GM12878 (cell line): ENCODE results near the gene ATG9A. TPM values are rescaled to one million over a fixed set of nuclear protein-coding genes. Genes with fewer than 3 reads are reported as not detected.

Source experiments
- ATAC-seq: fragments of 200-7000 bp; cut with Tn5 transposase; 3 replicates; pipeline ENCODE4 v1.9.1; 2020; ENCODE audit warnings: mild to moderate bottlenecking, moderate library complexity
- BruUV-seq: library from RNA; stranded (reverse); fragments of 400-500 nt; replicated peaks from 2 replicates; lab custom pipeline; 2021; lab: Mats Ljungman, UMichigan
- CTCF ChIA-PET: fragments of 300-600 bp; sonication (Branson Sonifier 250); formaldehyde crosslinking; extraction: SDS; loops from one replicate; lab custom pipeline; 2021; ENCODE audit warnings: inconsistent platforms; lab: Yijun Ruan, JAX
- POLR2A ChIA-PET: fragments of 350-600 bp; formaldehyde crosslinking; extraction: SDS; loops from one replicate; lab custom pipeline; 2021; ENCODE audit warnings: inconsistent platforms; lab: Charles Lee
- RAD21 ChIA-PET: fragments of 300-600 bp; sonication (Branson Sonifier 250); formaldehyde crosslinking; loops from one replicate; lab custom pipeline; 2023; ENCODE audit warnings: antibody characterized with exemption; ENCODE audit not compliant: unreplicated experiment; lab: Charles Lee
- SMC1A ChIA-PET: fragments of 300-600 bp; sonication (Branson Sonifier 250); formaldehyde crosslinking; loops from one replicate; lab custom pipeline; 2023; ENCODE audit not compliant: unreplicated experiment, uncharacterized antibody; lab: Charles Lee
- DNase-seq: peaks from one replicate; pipeline ENCODE4 v3.0.0-alpha.2; 2011; ENCODE audit warnings: low read depth, low spot score
- FAIRE-seq: peaks from 3 replicates; lab custom pipeline; 2011; peaks lifted over from hg19 to GRCh38; lab: Jason Lieb, UNC
- H2AFZ ChIP-seq: 2 replicates; pipeline ENCODE4 v1.6.0; 2011; ENCODE audit warnings: low read depth, low read length, control low read depth; ENCODE audit not compliant: control insufficient read depth
- H3K27ac ChIP-seq: 2 replicates; pipeline ENCODE4 v1.5.1; 2011; ENCODE audit warnings: control low read depth; ENCODE audit not compliant: control insufficient read depth, insufficient read depth
- H3K27me3 ChIP-seq, 2 experiments: replicated peaks in 1 of 2; 2 replicates each; pipeline versions ENCODE4 v1.6.0 to v1.6.1; 2011; ENCODE audit warnings: low read length in 1 of 2; ENCODE audit not compliant: control insufficient read depth in 2 of 2, insufficient read depth in 2 of 2
- H3K36me3 ChIP-seq, 2 experiments: 2 replicates each; pipeline ENCODE4 v1.5.1; 2011; ENCODE audit warnings: low read length in 1 of 2; ENCODE audit not compliant: control insufficient read depth in 2 of 2, insufficient read depth in 2 of 2
- H3K4me1 ChIP-seq: 2 replicates; pipeline ENCODE4 v1.6.1; 2011; ENCODE audit warnings: mild to moderate bottlenecking, low read length, moderate library complexity, mixed read lengths; ENCODE audit not compliant: control insufficient read depth, insufficient read depth
- H3K4me2 ChIP-seq: 2 replicates; pipeline ENCODE4 v1.6.0; 2011; ENCODE audit warnings: control low read depth; ENCODE audit not compliant: control insufficient read depth, insufficient read depth
- H3K4me3 ChIP-seq: fragments of 200-600 bp; sonication (generic); 2 replicates; pipeline ENCODE4 v1.5.1; 2016
- H3K79me2 ChIP-seq: 2 replicates; pipeline ENCODE4 v1.6.0; 2011; ENCODE audit warnings: low read length; ENCODE audit not compliant: control insufficient read depth, insufficient read depth
- H3K9ac ChIP-seq: 2 replicates; pipeline ENCODE4 v1.8.0; 2011; ENCODE audit warnings: low read length, control low read depth, mixed read lengths; ENCODE audit not compliant: control insufficient read depth, insufficient read depth
- H3K9me3 ChIP-seq: replicated peaks from 3 replicates; pipeline ENCODE4 v1.5.1; 2011; ENCODE audit warnings: mild to moderate bottlenecking, low read length; ENCODE audit not compliant: control insufficient read depth, insufficient read depth
- H4K20me1 ChIP-seq: 2 replicates; pipeline ENCODE4 v1.6.0; 2011; ENCODE audit not compliant: control insufficient read depth, insufficient read depth
- ATF7 ChIP-seq: fragments of 450-650 bp; IDR thresholded peaks from 2 replicates; pipeline ENCODE4 v1.6.1; 2016; ENCODE audit warnings: low read depth, mild to moderate bottlenecking
- FOXK2 ChIP-seq: fragments of 450-650 bp; IDR thresholded peaks from 2 replicates; pipeline ENCODE4 v1.6.1; 2017; ENCODE audit warnings: mild to moderate bottlenecking, moderate library complexity
- IKZF1 ChIP-seq: fragments of 450-650 bp; conservative IDR thresholded peaks from 2 replicates; pipeline ENCODE4 v1.6.1; 2017; ENCODE audit warnings: antibody characterized with exemption, mild to moderate bottlenecking
- IKZF2 ChIP-seq, 2 experiments: fragments of 450-650 bp; IDR thresholded peaks; 2 replicates each; pipeline ENCODE4 v1.6.1; 2017; ENCODE audit warnings: mild to moderate bottlenecking in 2 of 2, moderate library complexity in 2 of 2
- NFYB ChIP-seq: IDR thresholded peaks from 2 replicates; pipeline ENCODE4 v1.6.1; 2011; ENCODE audit warnings: low read depth, mild to moderate bottlenecking, low read length, improper control_type of control experiment, moderate library complexity; ENCODE audit not compliant: insufficient read depth
- PAX8 ChIP-seq: fragments of 450-650 bp; IDR thresholded peaks from 2 replicates; pipeline ENCODE4 v1.6.1; 2017; ENCODE audit warnings: mild to moderate bottlenecking, moderate library complexity
- POLR2AphosphoS5 ChIP-seq: IDR thresholded peaks from 2 replicates; pipeline ENCODE4 v1.6.1; 2011; ENCODE audit warnings: mild to moderate bottlenecking, low read length, inconsistent platforms
- POU2F2 ChIP-seq: IDR thresholded peaks from 3 replicates; pipeline ENCODE4 v1.6.1; 2011; ENCODE audit warnings: low read depth, mild to moderate bottlenecking, low read length, borderline replicate concordance
- RCOR1 ChIP-seq: conservative IDR thresholded peaks from 2 replicates; pipeline ENCODE4 v1.6.1; 2012; ENCODE audit warnings: low read depth, low read length, improper control_type of control experiment
- SIX5 ChIP-seq: IDR thresholded peaks from 2 replicates; pipeline ENCODE4 v1.6.1; 2011; ENCODE audit warnings: mild to moderate bottlenecking, low read depth, low read length, moderate library complexity; ENCODE audit not compliant: severe bottlenecking
- SPI1 ChIP-seq: IDR thresholded peaks from 2 replicates; pipeline ENCODE4 v1.6.1; 2011; ENCODE audit warnings: low read depth, mild to moderate bottlenecking, low read length, moderate library complexity, borderline replicate concordance; ENCODE audit not compliant: insufficient read depth
- TCF3 ChIP-seq: IDR thresholded peaks from 2 replicates; pipeline ENCODE4 v1.6.1; 2012; ENCODE audit warnings: low read depth, mild to moderate bottlenecking, low read length, borderline replicate concordance; ENCODE audit not compliant: insufficient read depth
- WGBS: methylation state at CpG from one replicate; pipeline ENCODE4 v1.1.6; 2016; ENCODE audit warnings: low lambda C conversion rate; ENCODE audit not compliant: insufficient replicate concordance, insufficient coverage; ENCODE audit errors: missing lambda C conversion rate; 5-methylcytosine and 5-hydroxymethylcytosine counted together
- in situ Hi-C: fragments of 300-500 bp; cut with MboI; formaldehyde crosslinking; loops from 9 replicates; pipeline ENCODE4 v1.14.3; 2018; ENCODE audit warnings: mixed read lengths
- intact Hi-C: fragments of 100-400 bp; cut with micrococcal nuclease; formaldehyde crosslinking; loops from one replicate; pipeline ENCODE4 v1.14.2; 2022; ENCODE audit not compliant: unreplicated experiment
- polyA plus RNA-seq, 11 experiments: library from polyadenylated mRNA; depleted of rRNA in 4 of 11; unstranded in 6 of 11; stranded (reverse) in 5 of 11; fragments of >200 nt; fragmentation: Nextera tagmentation in 4 of 11; fragmentation: Illumina TruSeq in 1 of 11; extraction: Ambion mirVana in 4 of 11; extraction: Trizol in 1 of 11; gene quantifications; 1 replicate in 1 of 11; 2 replicates in 10 of 11; pipeline versions ENCODE4 v1.2.1 to v1.2.3, GENCODE V29; 2011 to 2016; ENCODE audit warnings: inconsistent platforms in 2 of 11, missing spikeins in 2 of 11, low read depth in 1 of 11
- total RNA-seq, 4 experiments: library from RNA; depleted of rRNA in 3 of 4; stranded (reverse); fragments of >200 nt in 3 of 4; fragmentation: Illumina TruSeq in 1 of 4; extraction: Trizol in 1 of 4; gene quantifications; 2 replicates each; pipeline versions ENCODE4 v1.2.1 to v1.2.3, GENCODE V29; 2013 to 2021
- TF ChIP-seq, protein P1 (sequence below): fragments of 450-650 bp; IDR thresholded peaks from 2 replicates; pipeline ENCODE4 v1.6.1; 2016; ENCODE audit warnings: mild to moderate bottlenecking, moderate library complexity, borderline replicate concordance
- TF ChIP-seq, protein P2 (sequence below): IDR thresholded peaks from 2 replicates; pipeline ENCODE4 v1.6.1; 2012; ENCODE audit warnings: low read depth, low read length, improper control_type of control experiment
- TF ChIP-seq, protein P3 (sequence below): fragments of 450-650 bp; IDR thresholded peaks from 2 replicates; pipeline ENCODE4 v1.6.1; 2018; ENCODE audit warnings: mild to moderate bottlenecking, low read depth, moderate library complexity; ENCODE audit not compliant: partially characterized antibody

The ATG9A gene
- total and polyA plus RNA-seq, 10 of the 15 experiments (the other 5 are each of a cell fraction or from before 2014, with no cell fraction given), result 0.16 to 37.5 (median 14.6) TPM; not detected in 1

DNA sequence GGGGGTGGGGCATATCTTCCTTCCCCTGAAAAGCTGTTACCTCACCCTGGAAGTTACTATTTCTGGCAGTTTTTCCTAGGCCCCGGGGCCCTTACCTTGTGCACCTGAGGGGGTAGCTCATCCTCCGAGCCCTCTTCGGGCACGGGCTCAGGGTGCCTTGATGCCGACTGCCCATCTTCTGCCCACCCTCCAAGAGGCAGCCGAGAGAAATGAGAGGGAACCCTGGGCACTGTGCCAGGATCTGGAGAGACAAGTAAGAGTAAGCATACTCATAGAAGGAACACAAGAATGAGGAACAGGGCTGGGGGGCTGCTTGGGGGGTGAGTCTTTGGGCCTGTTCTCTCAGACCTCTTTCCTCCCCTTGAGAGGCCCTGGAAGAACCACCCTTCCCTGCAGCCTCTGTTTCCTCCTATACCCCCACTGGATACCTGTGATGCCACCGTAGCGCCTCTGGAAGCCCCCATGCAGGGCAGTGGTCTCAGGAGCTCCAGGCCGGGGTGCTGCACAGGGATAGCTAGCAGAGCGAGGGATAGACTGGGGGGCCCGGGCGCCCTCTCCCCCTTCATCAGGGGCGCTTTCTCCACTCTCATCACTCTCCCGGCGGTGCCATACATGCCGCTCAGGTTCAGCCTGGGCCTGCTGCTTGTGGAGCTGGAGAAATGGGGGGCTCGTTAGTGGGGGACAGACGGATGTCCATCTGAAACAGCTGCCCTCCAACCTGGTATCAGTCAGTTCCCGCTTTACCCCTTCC is 8.6 kb downstream of the ATG9A start:
- no peaks in the 10 kb centered on the region for H3K27me3 ChIP-seq
- WGBS, result 95% methylated on average over 19 of the region's 19 CpGs
- intact Hi-C loops, result no loop called here
- H3K36me3 ChIP-seq, result peaks cover 14 to 30% of the 10 kb centered on the region in 2 experiments
- no peak for FAIRE-seq
- H3K4me3 ChIP-seq, result no peak overlapping the region
- peaks cover 14% of the 10 kb centered on the region for H3K79me2 ChIP-seq
- no peak for DNase-seq
- SMC1A ChIA-PET, result interaction anchor here (1.1 kb wide), 1 partner anchor 11 kb away, joined by 3 read pairs; no protein-coding TSS in a partner anchor
- POLR2A ChIA-PET, result interaction anchor here (0.7 kb wide), 1 partner anchor 8 kb away, joined by 4 read pairs; no protein-coding TSS in a partner anchor
- ATAC-seq, result no peak
- H3K27ac ChIP-seq, result no peak overlapping the region
- H4K20me1 ChIP-seq, result no peaks in the 10 kb centered on the region; the same call in 1 of the 2 replicates
- H3K9me3 ChIP-seq, result no peaks in the 10 kb centered on the region
- no peak for TF ChIP-seq POLR2AphosphoS5
- no peak for TF ChIP-seq NFYB
- TF ChIP-seq, protein P1, sequence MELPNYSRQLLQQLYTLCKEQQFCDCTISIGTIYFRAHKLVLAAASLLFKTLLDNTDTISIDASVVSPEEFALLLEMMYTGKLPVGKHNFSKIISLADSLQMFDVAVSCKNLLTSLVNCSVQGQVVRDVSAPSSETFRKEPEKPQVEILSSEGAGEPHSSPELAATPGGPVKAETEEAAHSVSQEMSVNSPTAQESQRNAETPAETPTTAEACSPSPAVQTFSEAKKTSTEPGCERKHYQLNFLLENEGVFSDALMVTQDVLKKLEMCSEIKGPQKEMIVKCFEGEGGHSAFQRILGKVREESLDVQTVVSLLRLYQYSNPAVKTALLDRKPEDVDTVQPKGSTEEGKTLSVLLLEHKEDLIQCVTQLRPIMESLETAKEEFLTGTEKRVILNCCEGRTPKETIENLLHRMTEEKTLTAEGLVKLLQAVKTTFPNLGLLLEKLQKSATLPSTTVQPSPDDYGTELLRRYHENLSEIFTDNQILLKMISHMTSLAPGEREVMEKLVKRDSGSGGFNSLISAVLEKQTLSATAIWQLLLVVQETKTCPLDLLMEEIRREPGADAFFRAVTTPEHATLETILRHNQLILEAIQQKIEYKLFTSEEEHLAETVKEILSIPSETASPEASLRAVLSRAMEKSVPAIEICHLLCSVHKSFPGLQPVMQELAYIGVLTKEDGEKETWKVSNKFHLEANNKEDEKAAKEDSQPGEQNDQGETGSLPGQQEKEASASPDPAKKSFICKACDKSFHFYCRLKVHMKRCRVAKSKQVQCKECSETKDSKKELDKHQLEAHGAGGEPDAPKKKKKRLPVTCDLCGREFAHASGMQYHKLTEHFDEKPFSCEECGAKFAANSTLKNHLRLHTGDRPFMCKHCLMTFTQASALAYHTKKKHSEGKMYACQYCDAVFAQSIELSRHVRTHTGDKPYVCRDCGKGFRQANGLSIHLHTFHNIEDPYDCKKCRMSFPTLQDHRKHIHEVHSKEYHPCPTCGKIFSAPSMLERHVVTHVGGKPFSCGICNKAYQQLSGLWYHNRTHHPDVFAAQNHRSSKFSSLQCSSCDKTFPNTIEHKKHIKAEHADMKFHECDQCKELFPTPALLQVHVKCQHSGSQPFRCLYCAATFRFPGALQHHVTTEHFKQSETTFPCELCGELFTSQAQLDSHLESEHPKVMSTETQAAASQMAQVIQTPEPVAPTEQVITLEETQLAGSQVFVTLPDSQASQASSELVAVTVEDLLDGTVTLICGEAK, result no peak
- TF ChIP-seq, protein P2, sequence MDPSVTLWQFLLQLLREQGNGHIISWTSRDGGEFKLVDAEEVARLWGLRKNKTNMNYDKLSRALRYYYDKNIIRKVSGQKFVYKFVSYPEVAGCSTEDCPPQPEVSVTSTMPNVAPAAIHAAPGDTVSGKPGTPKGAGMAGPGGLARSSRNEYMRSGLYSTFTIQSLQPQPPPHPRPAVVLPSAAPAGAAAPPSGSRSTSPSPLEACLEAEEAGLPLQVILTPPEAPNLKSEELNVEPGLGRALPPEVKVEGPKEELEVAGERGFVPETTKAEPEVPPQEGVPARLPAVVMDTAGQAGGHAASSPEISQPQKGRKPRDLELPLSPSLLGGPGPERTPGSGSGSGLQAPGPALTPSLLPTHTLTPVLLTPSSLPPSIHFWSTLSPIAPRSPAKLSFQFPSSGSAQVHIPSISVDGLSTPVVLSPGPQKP, result no peak
- no peak for TF ChIP-seq IKZF2 (IDR thresholded peaks at IDR 0.05)
- TF ChIP-seq ATF7, result no peak
- no peak for TF ChIP-seq SPI1
- no peak for TF ChIP-seq IKZF1
- no peak for TF ChIP-seq PAX8
- no peak for TF ChIP-seq RCOR1
- TF ChIP-seq SIX5, result no peak
- TF ChIP-seq, protein P3, sequence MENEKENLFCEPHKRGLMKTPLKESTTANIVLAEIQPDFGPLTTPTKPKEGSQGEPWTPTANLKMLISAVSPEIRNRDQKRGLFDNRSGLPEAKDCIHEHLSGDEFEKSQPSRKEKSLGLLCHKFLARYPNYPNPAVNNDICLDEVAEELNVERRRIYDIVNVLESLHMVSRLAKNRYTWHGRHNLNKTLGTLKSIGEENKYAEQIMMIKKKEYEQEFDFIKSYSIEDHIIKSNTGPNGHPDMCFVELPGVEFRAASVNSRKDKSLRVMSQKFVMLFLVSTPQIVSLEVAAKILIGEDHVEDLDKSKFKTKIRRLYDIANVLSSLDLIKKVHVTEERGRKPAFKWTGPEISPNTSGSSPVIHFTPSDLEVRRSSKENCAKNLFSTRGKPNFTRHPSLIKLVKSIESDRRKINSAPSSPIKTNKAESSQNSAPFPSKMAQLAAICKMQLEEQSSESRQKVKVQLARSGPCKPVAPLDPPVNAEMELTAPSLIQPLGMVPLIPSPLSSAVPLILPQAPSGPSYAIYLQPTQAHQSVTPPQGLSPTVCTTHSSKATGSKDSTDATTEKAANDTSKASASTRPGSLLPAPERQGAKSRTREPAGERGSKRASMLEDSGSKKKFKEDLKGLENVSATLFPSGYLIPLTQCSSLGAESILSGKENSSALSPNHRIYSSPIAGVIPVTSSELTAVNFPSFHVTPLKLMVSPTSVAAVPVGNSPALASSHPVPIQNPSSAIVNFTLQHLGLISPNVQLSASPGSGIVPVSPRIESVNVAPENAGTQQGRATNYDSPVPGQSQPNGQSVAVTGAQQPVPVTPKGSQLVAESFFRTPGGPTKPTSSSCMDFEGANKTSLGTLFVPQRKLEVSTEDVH, result no peak
- no peak for TF ChIP-seq FOXK2
- TF ChIP-seq TCF3, result no peak
- TF ChIP-seq POU2F2, result no peak
- no TSS peak for BruUV-seq
- CTCF ChIA-PET, result interaction anchor here (0.9 kb wide), 1 partner anchor 25 kb away, joined by 3 read pairs; no protein-coding TSS in a partner anchor
- no peak overlapping the region for H3K4me2 ChIP-seq
- in situ Hi-C loops, result no loop called here
- no peak overlapping the region for H3K9ac ChIP-seq
- RAD21 ChIA-PET, result interaction anchor here (0.7 kb wide), 1 partner anchor 57 kb away, joined by 3 read pairs; no protein-coding TSS in a partner anchor
- peaks cover 16% of the 10 kb centered on the region for H3K4me1 ChIP-seq
- no peak overlapping the region for H2AFZ ChIP-seq
